GM18909 (cell line): ENCODE data around the gene DDX21.
"Not testable (repeated sequence)": the region's sequence is repeated elsewhere in the genome, so short reads cannot be mapped to it uniquely, and the experiment has no call there.

ENCODE experiments used
- ATAC-seq: cut with Tn5 transposase; IDR thresholded peaks from one replicate; pipeline ENCODE4 v1.9.1; 2021; ENCODE audit warnings: mild to moderate bottlenecking; ENCODE audit not compliant: unreplicated experiment, poor library complexity

Gene DDX21

DNA sequence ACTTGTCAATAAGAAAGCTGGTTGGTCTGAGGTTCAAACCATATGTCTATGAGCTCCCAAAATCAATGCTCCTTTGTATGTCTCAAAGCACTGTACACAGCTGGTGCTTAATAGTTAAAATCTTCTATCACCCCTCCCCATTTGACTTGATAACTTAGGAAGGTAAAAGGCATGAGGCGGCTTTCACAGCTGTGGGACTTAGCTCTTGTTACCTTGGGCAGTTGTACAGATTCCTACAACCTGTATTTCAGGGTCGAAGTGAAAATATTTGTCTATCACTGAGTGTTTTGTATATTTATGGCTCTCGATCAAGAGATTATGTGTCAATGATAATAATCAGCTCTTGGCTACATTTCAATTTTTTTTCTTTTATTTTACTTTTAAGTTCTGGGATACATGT lies 31.6 kb downstream of the DDX21 start:
- no peak for ATAC-seq

DNA sequence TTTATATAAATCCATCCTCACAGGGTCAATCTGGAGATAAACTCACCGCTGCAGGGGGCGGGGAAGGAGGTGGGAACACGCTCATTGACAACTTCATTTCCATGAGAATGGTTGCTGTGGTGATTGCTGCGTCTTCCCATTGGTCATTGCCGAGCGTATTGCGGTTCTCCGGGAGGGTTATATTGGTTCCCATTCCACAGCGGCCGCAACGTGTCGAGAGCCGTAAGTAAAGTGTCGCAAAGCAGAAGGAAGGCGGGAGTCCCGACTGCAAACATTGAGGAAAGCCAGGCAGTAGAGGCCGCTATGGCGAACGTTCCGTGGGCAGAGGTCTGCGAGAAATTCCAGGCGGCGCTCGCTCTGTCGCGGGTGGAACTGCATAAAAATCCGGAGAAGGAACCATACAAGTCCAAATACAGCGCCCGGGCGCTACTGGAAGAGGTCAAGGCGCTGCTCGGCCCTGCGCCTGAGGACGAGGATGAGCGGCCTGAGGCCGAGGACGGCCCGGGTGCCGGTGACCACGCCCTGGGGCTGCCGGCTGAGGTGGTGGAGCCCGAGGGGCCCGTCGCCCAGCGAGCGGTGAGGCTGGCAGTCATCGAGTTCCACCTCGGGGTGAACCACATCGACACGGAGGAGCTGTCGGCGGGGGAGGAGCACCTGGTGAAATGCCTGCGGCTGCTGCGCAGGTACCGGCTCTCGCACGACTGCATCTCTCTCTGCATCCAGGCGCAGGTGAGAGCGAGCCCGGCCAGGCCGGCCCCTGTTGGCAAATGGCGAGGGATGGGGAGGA lies 32.8 kb downstream of the DDX21 start, which contains the start of gene KIFBP:
Gene KIFBP, plus strand, starts transcription at position 274 of the 787 bp plus-strand sequence. Its CDS starts 30 bp downstream, at position 304.
- ATAC-seq: peak; percentile 81

DNA sequence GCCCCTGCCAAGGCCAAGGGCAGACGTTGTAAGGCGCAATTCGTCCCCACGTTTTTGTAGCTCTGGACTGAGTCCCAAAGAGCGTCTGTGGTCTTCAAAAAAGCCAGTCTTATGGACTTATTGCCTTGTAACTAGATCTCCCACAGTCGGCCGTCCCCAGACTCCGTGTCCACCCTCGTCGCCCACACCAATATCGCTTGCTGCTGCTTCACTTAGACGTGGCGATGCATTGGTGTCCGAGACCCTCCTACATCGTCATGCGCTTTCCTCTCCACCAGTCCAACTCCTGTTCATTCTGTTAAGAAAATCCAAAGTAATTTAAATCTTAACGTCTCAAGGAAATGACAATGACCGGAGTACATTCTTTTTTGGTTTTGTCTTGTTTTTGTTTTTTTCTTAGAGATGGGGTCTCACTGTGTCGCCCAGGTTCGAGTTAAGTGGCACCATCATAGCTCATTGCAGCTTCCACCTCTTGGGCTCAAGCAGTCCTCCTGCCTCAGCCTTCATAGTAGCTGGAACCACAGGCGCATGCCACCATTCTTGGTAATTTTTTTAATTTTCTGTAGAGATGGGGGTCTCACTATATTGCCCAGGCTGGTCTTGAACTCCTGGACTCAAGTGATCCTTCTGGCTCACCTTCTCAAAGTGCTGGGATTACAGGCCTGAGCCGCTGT lies 33.5 kb downstream of the DDX21 start:
- ATAC-seq: peak; percentile 6

DNA sequence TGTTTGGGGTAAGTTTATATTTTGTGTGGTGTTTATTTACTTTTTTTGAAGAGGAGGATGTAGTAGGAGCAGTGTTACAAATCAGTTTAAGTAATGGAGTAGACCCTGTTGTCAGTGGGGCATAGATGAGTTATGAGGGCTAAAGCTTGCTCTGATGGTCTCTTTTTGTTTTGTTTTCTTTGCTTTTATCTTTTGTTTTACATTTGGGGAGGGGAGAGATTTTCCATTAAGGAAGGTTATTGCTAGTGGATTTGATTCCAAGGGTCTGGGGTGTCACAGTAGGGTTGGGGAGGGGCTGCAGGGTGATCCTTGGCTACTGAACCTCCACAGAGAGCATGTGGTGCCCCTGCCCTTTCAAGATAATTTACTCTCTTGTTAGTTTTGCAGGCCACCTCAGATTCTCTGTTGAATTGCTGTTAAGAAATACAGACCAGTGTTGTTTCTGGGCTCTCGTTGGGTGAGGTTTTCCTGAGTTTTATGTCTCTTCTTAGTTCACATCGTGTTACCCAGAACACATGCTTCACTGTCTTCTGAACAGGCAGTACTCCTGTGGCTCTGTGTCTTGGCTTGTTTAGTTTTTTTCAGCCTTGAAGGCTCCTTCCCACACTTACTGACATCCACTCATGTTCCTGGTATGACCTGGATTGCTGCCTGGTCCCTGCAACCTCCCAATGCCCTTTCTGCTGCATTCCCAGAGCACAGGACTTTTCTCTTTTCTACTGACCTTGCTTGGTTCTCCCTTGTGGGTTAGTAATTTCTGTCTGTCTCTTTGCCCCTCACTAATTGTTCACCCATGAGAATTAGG lies 36.9 kb downstream of the DDX21 start:
- ATAC-seq: no peak

DNA sequence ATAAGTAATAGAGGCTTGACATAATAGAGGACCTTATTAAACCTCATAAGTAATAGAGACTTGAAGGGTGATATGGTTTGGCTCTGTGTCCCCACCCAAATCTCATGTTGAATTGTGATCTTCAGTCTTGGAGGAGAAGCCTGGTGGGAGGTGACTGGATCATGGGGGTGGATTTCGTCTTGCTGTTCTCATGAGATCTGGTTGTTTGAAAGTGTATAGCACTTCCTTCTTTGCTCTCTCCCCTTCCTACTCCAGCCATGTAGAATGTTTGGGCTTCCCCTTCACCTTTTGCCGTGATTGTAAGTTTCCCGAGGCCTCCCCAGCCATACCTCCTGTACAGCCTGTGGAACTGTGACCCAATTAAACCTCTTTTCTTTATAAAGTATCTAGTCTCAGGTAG lies 41.2 kb downstream of the DDX21 start:
- peak; percentile 25 for ATAC-seq

DNA sequence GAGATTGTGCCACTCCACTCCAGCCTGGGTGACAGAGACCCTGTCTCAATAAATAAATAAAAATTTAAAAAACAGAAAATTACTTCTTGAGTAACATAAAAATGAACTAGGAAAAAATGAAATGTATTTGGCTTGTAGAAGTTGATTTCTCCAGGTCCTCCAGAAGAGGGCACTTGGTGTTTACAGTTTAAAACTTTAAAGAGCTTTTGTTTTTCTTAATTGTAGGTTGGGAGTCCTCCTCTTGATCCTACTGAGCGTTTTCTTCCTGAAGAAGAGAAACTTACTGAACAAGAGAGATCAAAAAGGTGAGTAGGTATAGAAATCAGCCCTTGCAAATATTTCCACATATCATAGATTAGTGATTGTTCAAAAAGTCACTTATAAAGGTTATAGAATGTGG lies 48.9 kb downstream of the DDX21 start:
- no peak for ATAC-seq

DNA sequence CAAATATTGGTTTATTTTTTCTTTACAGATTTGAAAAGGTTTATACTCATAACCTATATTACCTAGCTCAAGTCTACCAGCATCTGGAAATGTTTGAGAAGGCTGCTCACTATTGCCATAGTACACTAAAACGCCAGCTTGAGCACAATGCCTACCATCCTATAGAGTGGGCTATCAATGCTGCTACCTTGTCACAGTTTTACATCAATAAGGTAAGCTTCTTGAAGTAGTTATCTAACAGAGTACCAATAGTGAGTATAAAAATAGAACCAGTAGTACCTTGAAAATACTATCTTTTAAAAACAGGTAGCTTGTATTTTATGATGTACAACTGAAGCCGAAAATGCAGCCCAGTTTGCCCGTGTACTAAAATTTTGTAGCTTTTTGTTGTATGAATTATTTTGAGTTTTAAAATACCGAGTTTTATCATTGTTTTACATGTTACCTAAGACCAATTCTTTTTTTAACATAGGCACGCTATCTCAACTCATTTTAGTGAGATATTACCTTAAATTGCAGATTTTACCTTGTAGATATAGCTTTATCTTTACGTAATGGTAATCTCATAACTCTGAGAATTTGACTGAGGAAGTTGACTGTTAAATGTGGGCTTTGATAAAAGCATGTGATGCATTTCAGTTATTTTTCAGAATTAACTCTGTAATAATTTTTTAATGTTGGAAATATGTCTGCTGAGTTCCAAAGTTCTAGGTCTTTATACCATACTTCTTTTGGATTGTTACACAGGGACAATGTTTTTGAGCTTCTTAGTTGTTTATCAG lies 49.9 kb downstream of the DDX21 start:
- ATAC-seq: no peak

DNA sequence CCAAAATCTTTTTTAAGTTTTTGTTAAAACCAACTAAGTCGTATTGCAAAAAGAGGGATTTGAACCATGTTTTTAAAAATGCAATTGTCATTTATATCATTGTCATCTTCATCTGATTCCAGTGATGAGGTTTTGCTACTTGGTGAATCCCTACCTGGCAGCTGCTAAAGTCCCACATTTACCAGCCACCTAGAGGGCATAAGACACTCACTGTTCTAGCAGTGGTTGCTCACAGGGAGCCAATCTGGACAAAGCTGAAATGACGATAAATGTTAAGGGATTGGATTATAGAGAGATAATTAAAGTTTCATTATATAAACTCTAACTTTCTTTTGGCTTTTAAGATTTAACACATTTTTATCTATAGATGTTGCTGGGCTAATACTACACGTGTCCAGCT lies 51.3 kb downstream of the DDX21 start:
- ATAC-seq: no peak

DNA sequence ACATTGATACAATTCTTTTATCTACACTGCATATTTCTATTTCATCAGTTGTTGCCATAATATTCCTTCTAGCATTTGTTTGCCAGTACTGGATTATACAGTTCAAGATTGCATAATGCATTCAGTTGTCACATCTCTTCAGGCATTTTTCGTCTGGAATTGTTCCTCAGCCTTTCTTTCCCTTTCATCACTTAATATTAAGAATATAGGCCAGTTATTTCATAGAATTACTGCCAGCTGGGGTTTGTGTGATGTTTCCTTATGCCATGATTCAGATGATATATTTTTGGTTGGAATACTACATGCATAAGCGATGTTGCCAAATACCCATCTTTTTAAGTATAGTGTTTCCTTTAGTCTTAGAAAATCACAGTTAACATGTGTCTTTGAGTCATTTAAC lies 53.4 kb downstream of the DDX21 start:
- ATAC-seq: no peak

DNA sequence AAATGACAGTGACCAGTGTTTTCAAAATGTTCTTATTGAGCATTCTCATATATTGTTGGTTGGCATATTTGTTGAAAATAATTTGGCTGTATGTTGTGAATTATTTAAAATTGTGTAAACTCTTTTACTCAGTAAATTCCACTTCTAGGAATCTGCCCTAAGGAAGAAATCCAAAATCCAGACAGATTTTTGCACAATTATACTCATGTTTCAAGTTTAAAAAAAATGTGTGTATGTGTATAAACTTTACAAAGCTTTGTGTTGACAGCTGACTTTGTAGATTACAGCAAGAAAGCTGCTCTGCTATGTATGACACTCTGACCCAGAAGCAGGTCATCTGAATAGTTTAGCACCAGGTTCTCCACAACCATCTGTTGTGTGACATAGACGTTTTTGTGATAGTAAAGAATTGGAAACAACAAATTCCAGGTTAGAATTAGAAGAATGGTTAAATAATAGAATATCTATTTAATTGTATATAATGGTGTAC lies 54.2 kb downstream of the DDX21 start:
- no peak for ATAC-seq

DNA sequence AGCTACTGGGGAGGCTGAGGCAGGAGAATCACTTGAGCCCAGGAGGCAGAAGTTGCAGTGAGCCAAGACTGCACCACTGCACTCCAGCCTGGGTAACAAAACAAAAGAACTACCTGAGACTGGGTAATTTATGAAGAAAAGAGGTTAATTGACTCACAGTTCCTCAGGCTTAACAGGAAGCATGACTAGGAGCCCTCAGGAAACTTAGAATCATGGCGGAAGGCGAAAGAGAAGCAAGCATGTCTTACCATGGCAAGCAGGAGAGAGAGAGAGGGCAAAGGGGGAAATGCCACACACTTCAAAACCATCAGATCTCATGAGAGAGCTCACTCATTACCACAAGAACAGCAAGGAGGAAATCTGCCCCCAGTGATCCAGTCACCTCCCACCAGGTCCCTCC lies 56.8 kb downstream of the DDX21 start:
- not testable (repeated sequence) for ATAC-seq

DNA sequence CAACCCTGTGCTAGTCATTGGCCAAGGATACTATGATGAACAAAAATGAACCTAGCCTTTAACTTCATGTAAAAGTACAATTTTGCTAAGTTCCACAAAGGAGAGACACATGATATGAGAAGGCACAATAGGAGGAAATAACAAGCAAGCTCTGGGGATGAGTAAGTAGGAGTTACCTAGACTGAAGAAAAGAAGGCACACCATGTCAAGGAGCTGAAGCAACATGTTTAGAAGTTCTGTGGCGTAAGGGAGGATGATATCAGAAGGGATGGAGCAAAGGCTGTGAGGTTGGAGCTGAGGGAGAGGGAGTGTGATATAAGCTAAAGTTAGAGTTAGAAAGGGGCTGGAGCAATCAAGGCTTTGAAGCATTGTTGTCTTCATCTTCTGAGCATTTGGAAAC lies 58.2 kb downstream of the DDX21 start:
- ATAC-seq: no peak

DNA sequence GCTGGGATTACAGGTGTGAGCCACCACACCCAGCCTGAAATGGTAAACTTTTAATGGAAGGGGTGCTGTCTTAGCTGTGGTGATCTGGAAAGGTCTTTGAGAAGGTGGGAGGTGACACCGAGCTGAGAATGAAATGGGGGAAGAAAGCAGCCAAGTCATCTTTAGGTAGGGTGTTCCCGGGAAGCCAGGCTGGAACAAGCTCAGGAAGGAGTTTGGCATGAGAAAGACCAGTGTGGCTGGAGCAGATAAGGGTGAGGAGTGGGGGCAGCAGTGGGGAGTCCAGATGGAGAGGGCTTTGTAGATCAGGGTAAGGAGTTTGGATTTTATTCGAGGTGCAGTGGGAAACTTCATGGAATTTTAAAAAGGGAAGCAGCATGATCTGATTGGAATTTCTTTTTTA lies 62.6 kb downstream of the DDX21 start:
- ATAC-seq: no peak

DNA sequence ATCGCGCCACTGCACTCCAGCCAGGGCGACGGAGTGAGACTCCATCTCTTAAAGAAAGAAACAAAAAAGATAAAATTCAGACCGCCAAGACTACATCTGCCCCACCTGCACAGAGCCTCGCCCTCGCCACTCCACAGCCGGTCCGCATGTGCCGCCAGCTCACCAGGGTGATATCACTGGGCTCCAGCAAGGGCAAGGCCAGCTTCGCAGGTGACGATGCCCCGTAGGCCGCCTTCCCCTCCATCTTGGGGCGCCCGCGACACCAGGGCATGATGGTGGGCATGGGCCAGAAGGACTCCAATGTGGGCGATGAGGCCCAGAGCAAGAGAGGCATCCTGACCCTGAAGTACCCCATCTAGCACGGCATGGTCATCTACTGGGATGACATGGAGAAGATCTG lies 66.6 kb downstream of the DDX21 start:
- ATAC-seq: no peak

DNA sequence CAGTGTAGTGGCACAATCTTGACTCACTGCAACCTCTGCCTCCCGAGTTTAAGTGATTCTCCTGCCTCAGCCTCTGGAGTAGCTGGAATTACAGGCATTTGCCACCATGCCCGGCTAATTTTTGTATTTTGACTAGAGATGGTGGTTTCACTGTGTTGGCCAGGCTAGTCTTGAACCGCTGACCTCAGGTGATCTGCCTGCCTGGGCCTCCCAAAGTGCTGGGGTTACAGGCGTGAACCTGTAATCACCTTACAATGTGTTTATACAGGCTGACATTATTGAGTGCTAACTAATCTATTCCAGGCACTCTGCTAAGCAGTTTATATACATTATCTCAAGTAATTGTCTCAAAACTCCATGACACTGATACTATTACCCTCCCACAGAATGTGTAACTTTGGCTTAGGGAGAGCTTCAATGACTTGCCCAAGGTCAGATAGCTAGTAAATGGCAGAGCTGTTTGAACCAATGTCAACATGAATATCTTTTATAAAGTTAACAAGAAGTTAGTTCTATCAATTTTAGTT lies 69.5 kb downstream of the DDX21 start:
- no peak for ATAC-seq

DNA sequence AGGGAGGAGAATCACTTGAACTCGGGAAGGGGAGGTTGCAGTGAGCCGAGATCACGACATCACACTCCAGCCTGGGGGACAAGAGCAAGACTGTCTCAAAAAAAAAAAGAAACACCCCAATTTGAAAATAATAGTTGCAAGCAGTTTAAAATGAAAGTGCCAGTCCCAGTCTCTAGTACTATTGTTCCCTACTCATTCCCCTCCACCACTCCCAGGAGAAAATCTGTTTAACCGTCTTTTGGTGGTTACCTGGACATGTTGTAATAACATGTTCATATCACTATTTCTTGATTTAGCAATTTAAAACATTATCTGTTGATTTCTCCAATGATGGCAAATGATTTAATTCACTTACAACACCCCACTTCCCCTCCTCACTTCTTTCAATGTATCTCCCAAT lies 77.3 kb downstream of the DDX21 start:
- ATAC-seq: no peak
